AML-193 (cell line): ENCODE data around the gene SLC22A15.

Source experiments
- DNase-seq, 2 experiments: peaks; one replicate each; lab custom pipeline; 2025; lab: John Stamatoyannopoulos, UW

SLC22A15 gene

GRCh38 chr1:116104667-116105066, 128.4 kb downstream of the SLC22A15 start:
- no peak for DNase-seq

- no peak for DNase-seq
These were observed 129.7 kb downstream of the SLC22A15 start for GRCh38 chr1:116105996-116106395.

GRCh38 chr1:116106646-116107045, 130.3 kb downstream of the SLC22A15 start:
- no peak for DNase-seq

GRCh38 chr1:116107371-116107770, 131.1 kb downstream of the SLC22A15 start:
- no peak for DNase-seq

GRCh38 chr1:116110567-116111523, 134.5 kb downstream of the SLC22A15 start, which contains the start of gene MAB21L3:
MAB21L3 (plus strand) TSS chr1:116111399; CDS start chr1:116112616, 1,217 bp downstream.
- no peak for DNase-seq

GRCh38 chr1:116111524-116112021, 135.3 kb downstream of the SLC22A15 start:
- no peak for DNase-seq

GRCh38 chr1:116112388-116113140, 136.3 kb downstream of the SLC22A15 start:
- no peak for DNase-seq

- DNase-seq: no peak
These were observed 137.3 kb downstream of the SLC22A15 start for GRCh38 chr1:116113615-116114014.

- DNase-seq: no peak
These were observed 139.4 kb downstream of the SLC22A15 start for GRCh38 chr1:116115476-116116439.

- DNase-seq: no peak
These were observed 142.2 kb downstream of the SLC22A15 start for GRCh38 chr1:116118471-116118870.
